HCT116 (cell line): Measurements from ENCODE around the gene CCDC73. TPM values are rescaled to one million over a fixed set of nuclear protein-coding genes. Genes with fewer than 3 reads are reported as not detected.
A peak's percentile ranks its signal among the peaks of the same experiment; 100 is the strongest.

Source experiments
- ATAC-seq: fragments of 200-7000 bp; cut with Tn5 transposase; 2 replicates; pipeline ENCODE4 v1.9.1; 2020; ENCODE audit warnings: mild to moderate bottlenecking, moderate library complexity
- BruUV-seq: library from RNA; stranded (reverse); fragments of 400-500 nt; replicated peaks from 2 replicates; lab custom pipeline; 2021; lab: Mats Ljungman, UMichigan
- CTCF ChIA-PET: fragments of 300-600 bp; sonication (Branson Sonifier 250); formaldehyde crosslinking; loops from one replicate; lab custom pipeline; 2021; ENCODE audit warnings: antibody characterized with exemption; lab: Charles Lee
- POLR2A ChIA-PET: fragments of 300-600, 350-600 bp; sonication (Branson Sonifier 250); formaldehyde crosslinking; loops from one replicate; lab custom pipeline; 2021; ENCODE audit warnings: antibody characterized with exemption; lab: Charles Lee
- RAD21 ChIA-PET, 2 experiments: fragments of 300-600 bp; sonication (Branson Sonifier 250); formaldehyde crosslinking; loops; one replicate each; lab custom pipeline; 2023; ENCODE audit warnings: low total read pairs in 2 of 2; ENCODE audit not compliant: uncharacterized antibody in 2 of 2, unreplicated experiment in 2 of 2, low non-redundant PET in 1 of 2; lab: Charles Lee
- DNase-seq: peaks from one replicate; pipeline ENCODE4 v3.0.0-alpha.2; 2010; ENCODE audit warnings: low read depth, low spot score
- H2AFZ ChIP-seq: fragments of 200-600 bp; shearing (Covaris generic), sonication (generic); 2 replicates; pipeline ENCODE4 v1.6.1; 2017; ENCODE audit warnings: low read depth, mixed run types, mixed read lengths, antibody characterized with exemption, low read length; ENCODE audit not compliant: poor library complexity, severe bottlenecking
- H3K27ac ChIP-seq: 2 replicates; pipeline ENCODE4 v1.5.1; 2012; ENCODE audit warnings: low read depth, low read length
- H3K27me3 ChIP-seq: fragments of 200-600 bp; sonication (generic); 2 replicates; pipeline ENCODE4 v1.6.1; 2016; ENCODE audit warnings: mixed run types, low read length, mixed read lengths; ENCODE audit not compliant: insufficient read depth
- H3K36me3 ChIP-seq, 2 experiments: fragments of 200-500 bp in 1 of 2; fragments of 200-600 bp in 1 of 2; sonication (Bioruptor generic) in 1 of 2; sonication (generic) in 1 of 2; 2 replicates each; pipeline versions ENCODE4 v1.5.1 to v1.6.1; 2014 to 2016; ENCODE audit warnings: low read length in 2 of 2, inconsistent platforms in 1 of 2, mixed read lengths in 1 of 2, mixed run types in 1 of 2; ENCODE audit not compliant: insufficient read depth in 2 of 2, control insufficient read depth in 1 of 2
- H3K4me1 ChIP-seq, 2 experiments: fragments of 200-600 bp in 1 of 2; sonication (generic) in 1 of 2; 2 replicates each; pipeline versions ENCODE4 v1.5.1 to v1.6.1; 2012 to 2017; ENCODE audit warnings: low read length in 2 of 2, inconsistent platforms in 1 of 2, mild to moderate bottlenecking in 1 of 2, mixed read lengths in 1 of 2, mixed run types in 1 of 2, moderate library complexity in 1 of 2; ENCODE audit not compliant: insufficient read depth in 2 of 2, control insufficient read depth in 1 of 2
- H3K4me2 ChIP-seq: fragments of 200-600 bp; sonication (generic); 2 replicates; pipeline ENCODE4 v1.6.1; 2017; ENCODE audit warnings: mixed run types, low read length, mixed read lengths
- H3K4me3 ChIP-seq, 2 experiments: fragments of 200-600 bp in 1 of 2; sonication (generic) in 1 of 2; replicated peaks in 1 of 2; 2 replicates each; pipeline ENCODE4 v1.5.1; 2011 to 2016; ENCODE audit warnings: low read length in 2 of 2, control low read depth in 1 of 2, low read depth in 1 of 2, mild to moderate bottlenecking in 1 of 2, mixed read lengths in 1 of 2, mixed run types in 1 of 2
- H3K79me2 ChIP-seq: fragments of 200-600 bp; sonication (generic); 2 replicates; pipeline ENCODE4 v1.6.1; 2017; ENCODE audit warnings: mild to moderate bottlenecking, mixed run types, low read length, moderate library complexity, mixed read lengths; ENCODE audit not compliant: insufficient read depth
- H3K9ac ChIP-seq: fragments of 200-600 bp; sonication (generic); 2 replicates; pipeline ENCODE4 v1.6.1; 2016; ENCODE audit warnings: low read length, mixed read lengths
- H3K9me2 ChIP-seq: fragments of 200-600 bp; sonication (generic), shearing (Covaris generic); 2 replicates; pipeline ENCODE4 v1.6.1; 2017; ENCODE audit warnings: mixed run types, mild to moderate bottlenecking, moderate library complexity; ENCODE audit not compliant: insufficient read depth
- H3K9me3 ChIP-seq, 2 experiments: fragments of 200-500 bp in 1 of 2; fragments of 200-600 bp in 1 of 2; sonication (Bioruptor generic) in 1 of 2; sonication (generic) in 1 of 2; 2 replicates each; pipeline ENCODE4 v1.6.1; 2014 to 2017; ENCODE audit warnings: low read length in 2 of 2, mixed read lengths in 2 of 2, inconsistent platforms in 1 of 2, low read depth in 1 of 2, mild to moderate bottlenecking in 1 of 2, mixed run types in 1 of 2, moderate library complexity in 1 of 2; ENCODE audit not compliant: control insufficient read depth in 1 of 2, insufficient read depth in 1 of 2
- H4K20me1 ChIP-seq: fragments of 200-600 bp; sonication (generic), shearing (Covaris generic); 2 replicates; pipeline ENCODE4 v1.6.1; 2017; ENCODE audit warnings: mixed run types, mild to moderate bottlenecking, moderate library complexity; ENCODE audit not compliant: insufficient read depth
- ATF3 ChIP-seq: IDR thresholded peaks from 2 replicates; pipeline ENCODE4 v1.6.1; 2012
- CEBPB ChIP-seq: IDR thresholded peaks from 2 replicates; pipeline ENCODE4 v1.6.1; 2012; ENCODE audit warnings: low read depth
- EGR1 ChIP-seq: IDR thresholded peaks from 2 replicates; pipeline ENCODE4 v1.6.1; 2012; ENCODE audit warnings: low read depth
- ELF1 ChIP-seq: IDR thresholded peaks from 2 replicates; pipeline ENCODE4 v1.6.1; 2012; ENCODE audit warnings: low read depth, borderline replicate concordance
- EZH2 ChIP-seq: fragments of 200-600 bp; sonication (generic); IDR thresholded peaks from 2 replicates; pipeline ENCODE4 v1.6.1; 2017; ENCODE audit warnings: antibody characterized with exemption, mixed run types
- EZH2phosphoT487 ChIP-seq: fragments of 200-600 bp; IDR thresholded peaks from 2 replicates; pipeline ENCODE4 v1.6.1; 2018; ENCODE audit warnings: antibody characterized with exemption, borderline replicate concordance
- FOSL1 ChIP-seq: IDR thresholded peaks from 2 replicates; pipeline ENCODE4 v1.6.1; 2012; ENCODE audit warnings: low read depth
- JUND ChIP-seq: IDR thresholded peaks from 2 replicates; pipeline ENCODE4 v1.6.1; 2012
- POLR2A ChIP-seq: IDR thresholded peaks from 2 replicates; pipeline ENCODE4 v1.7.0; 2011; ENCODE audit warnings: borderline replicate concordance; ENCODE audit not compliant: insufficient read depth, insufficient read length; ENCODE audit errors: extremely low read depth
- POLR2AphosphoS5 ChIP-seq: IDR thresholded peaks from 2 replicates; pipeline ENCODE4 v1.6.1; 2011; ENCODE audit warnings: mild to moderate bottlenecking, low read depth, low read length, moderate library complexity
- RAD21 ChIP-seq: IDR thresholded peaks from 2 replicates; pipeline ENCODE4 v1.6.1; 2012; ENCODE audit warnings: low read depth, mild to moderate bottlenecking
- REST ChIP-seq: IDR thresholded peaks from 2 replicates; pipeline ENCODE4 v1.6.1; 2012; ENCODE audit warnings: low read depth
- SP1 ChIP-seq: IDR thresholded peaks from 2 replicates; pipeline ENCODE4 v1.6.1; 2012; ENCODE audit warnings: low read depth
- SRF ChIP-seq: IDR thresholded peaks from 2 replicates; pipeline ENCODE4 v1.6.1; 2012; ENCODE audit warnings: low read depth
- YY1 ChIP-seq: IDR thresholded peaks from 2 replicates; pipeline ENCODE4 v1.6.1; 2011; ENCODE audit warnings: low read length, low read depth, moderate library complexity, mild to moderate bottlenecking; ENCODE audit not compliant: insufficient replicate concordance; ENCODE audit errors: extremely low read depth
- ZFX ChIP-seq: fragments of 450-650 bp; IDR thresholded peaks from 2 replicates; pipeline ENCODE4 v1.6.1; 2017
- ZNF274 ChIP-seq: fragments of 200-500 bp; sonication (Bioruptor generic); IDR thresholded peaks from 2 replicates; pipeline ENCODE4 v1.6.1; 2014; ENCODE audit warnings: mild to moderate bottlenecking, low read depth, low read length, inconsistent platforms
- intact Hi-C: fragments of 100-400 bp; cut with micrococcal nuclease; formaldehyde crosslinking; loops from 2 replicates; pipeline ENCODE4 v1.10.0; 2022
- total RNA-seq: library from RNA; stranded (reverse); gene quantifications from one replicate; pipeline ENCODE4 v1.2.1, GENCODE V29; 2021; ENCODE audit not compliant: unreplicated experiment

Gene CCDC73
- total RNA-seq, 1 experiment from 2014 or later: not detected

GRCh38 chr11:32830413-32830738 is 35.9 kb upstream of the CCDC73 start:
- Histone ChIP-seq H3K9ac (peak overlapping the region; percentile 64), H3K79me2 (no peaks in the 10 kb centered on the region), H4K20me1 (no peaks in the 10 kb centered on the region), H3K4me2 (peak overlapping the region; percentile 82), H3K27ac (no peak overlapping the region), H3K4me3 (peak overlapping the region; percentile 62 to 64), H3K36me3 (no peaks in the 10 kb centered on the region), H3K4me1 (peaks cover 7 to 13% of the 10 kb centered on the region in 2 experiments), H2AFZ (peak overlapping the region; percentile 83), H3K9me3 (no peaks in the 10 kb centered on the region), H3K27me3 (no peaks in the 10 kb centered on the region), H3K9me2 (no peaks in the 10 kb centered on the region)
- DNase-seq (no peak), ATAC-seq (peak; percentile 19; the same call in 1 of the 2 replicates)
- TF ChIP-seq CEBPB (peak; percentile 98), RAD21 (no peak)
- BruUV-seq: no TSS peak
- ChIA-PET POLR2A (no interaction called here), RAD21 (no interaction called here), CTCF (interaction anchor here (1.0 kb wide), 1 partner anchor 871 kb away, joined by 3 read pairs; no protein-coding TSS in a partner anchor)
- intact Hi-C loops: no loop called here

GRCh38 chr11:32829680-32830412 is 35.4 kb upstream of the CCDC73 start, which contains the start of gene PRRG4:
PRRG4 (plus strand) TSS chr11:32829927; CDS start chr11:32830530, 603 bp downstream.
- Histone ChIP-seq H4K20me1 (no peaks in the 10 kb centered on the region), H2AFZ (peak within 1 kb of the TSS; percentile 83), H3K4me2 (peak within 1 kb of the TSS; percentile 82), H3K36me3 (no peaks in the 10 kb centered on the region), H3K9ac (peak within 1 kb of the TSS; percentile 64), H3K4me1 (peaks cover 7 to 13% of the 10 kb centered on the region in 2 experiments), H3K27me3 (no peaks in the 10 kb centered on the region), H3K9me2 (no peaks in the 10 kb centered on the region), H3K9me3 (no peaks in the 10 kb centered on the region), H3K4me3 (peak within 1 kb of the TSS; percentile 62 to 64), H3K27ac (peak within 1 kb of the TSS; percentile 51), H3K79me2 (no peaks in the 10 kb centered on the region)
- DNase-seq: no peak
- no TSS peak for BruUV-seq
- peak; percentile 95 for ATAC-seq
- POLR2A ChIA-PET: interaction anchor here (0.7 kb wide), 1 partner anchor 9 kb away, joined by 3 read pairs; no protein-coding TSS in a partner anchor
- CTCF ChIA-PET: interaction anchor here (1.0 kb wide), 1 partner anchor 872 kb away, joined by 3 read pairs; no protein-coding TSS in a partner anchor
- RAD21 ChIA-PET: no interaction called here
- intact Hi-C loops: no loop called here
- TF ChIP-seq POLR2AphosphoS5 (peak; percentile 83), POLR2A (no peak), EGR1 (no peak), ELF1 (no peak), SRF (no peak), EZH2phosphoT487 (no peak), REST (no peak), CEBPB (no peak), SP1 (no peak), ZFX (peak; percentile 74), ZNF274 (no peak), ATF3 (no peak), JUND (no peak), EZH2 (no peak), FOSL1 (no peak), YY1 (no peak)
- TF ChIP-seq, all 23 proteins: peak for 2
